HEK293 (cell line): ENCODE data around the gene LDB1.

Experiments
- GFI1B ChIP-seq: fragments of 450-650 bp; formaldehyde crosslinking; IDR thresholded peaks from 2 replicates; pipeline ENCODE4 v1.5.1; 2016; ENCODE audit warnings: missing biosample characterization, missing genetic modification characterization
- HOXC10 ChIP-seq: sonication (generic); formaldehyde crosslinking; IDR thresholded peaks from 2 replicates; pipeline ENCODE4 v1.8.1; 2023; ENCODE audit warnings: mild to moderate bottlenecking, missing genetic modification reagents
- MYNN ChIP-seq: fragments of 450-650 bp; formaldehyde crosslinking; IDR thresholded peaks from 2 replicates; pipeline ENCODE4 v1.5.1; 2016; ENCODE audit warnings: missing biosample characterization, missing genetic modification characterization, borderline replicate concordance
- YY1 ChIP-seq: fragments of 450-650 bp; formaldehyde crosslinking; IDR thresholded peaks from 2 replicates; pipeline ENCODE4 v1.5.1; 2018; ENCODE audit warnings: missing biosample characterization, missing genetic modification characterization
- ZFP41 ChIP-seq: fragments of 450-650 bp; formaldehyde crosslinking; IDR thresholded peaks from 2 replicates; pipeline ENCODE4 v1.5.1; 2016; ENCODE audit warnings: missing biosample characterization, missing genetic modification characterization, borderline replicate concordance
- ZNF292 ChIP-seq: fragments of 450-650 bp; formaldehyde crosslinking; IDR thresholded peaks from 2 replicates; pipeline ENCODE4 v1.5.1; 2016; ENCODE audit warnings: low read depth, missing biosample characterization, missing genetic modification characterization, borderline replicate concordance
- ZNF366 ChIP-seq: fragments of 450-650 bp; formaldehyde crosslinking; conservative IDR thresholded peaks from 2 replicates; pipeline ENCODE4 v1.5.1; 2016; ENCODE audit warnings: missing biosample characterization, missing genetic modification characterization
- ZNF664 ChIP-seq: fragments of 450-650 bp; formaldehyde crosslinking; IDR thresholded peaks from 2 replicates; pipeline ENCODE4 v1.5.1; 2016; ENCODE audit warnings: missing biosample characterization, missing genetic modification characterization
- ZNF701 ChIP-seq: fragments of 450-650 bp; formaldehyde crosslinking; IDR thresholded peaks from 2 replicates; pipeline ENCODE4 v1.5.1; 2016; ENCODE audit warnings: missing biosample characterization, missing genetic modification characterization
- ZSCAN16 ChIP-seq: fragments of 450-650 bp; formaldehyde crosslinking; IDR thresholded peaks from 2 replicates; pipeline ENCODE4 v1.5.1; 2016; ENCODE audit warnings: missing biosample characterization, missing genetic modification characterization
- TF ChIP-seq, protein P1 (sequence below): fragments of 450-650 bp; formaldehyde crosslinking; IDR thresholded peaks from 2 replicates; pipeline ENCODE4 v1.5.1; 2016; ENCODE audit warnings: missing biosample characterization, missing genetic modification characterization, borderline replicate concordance
- TF ChIP-seq, protein P2 (sequence below): fragments of 450-650 bp; formaldehyde crosslinking; IDR thresholded peaks from 2 replicates; pipeline ENCODE4 v1.5.1; 2016; ENCODE audit warnings: missing biosample characterization, missing genetic modification characterization
- TF ChIP-seq, protein P3 (sequence below): fragments of 450-650 bp; formaldehyde crosslinking; IDR thresholded peaks from 2 replicates; pipeline ENCODE4 v1.5.1; 2017; ENCODE audit warnings: missing biosample characterization, missing genetic modification characterization
- TF ChIP-seq, protein P4 (sequence below): fragments of 450-650 bp; formaldehyde crosslinking; IDR thresholded peaks from 2 replicates; pipeline ENCODE4 v1.5.1; 2017; ENCODE audit warnings: missing biosample characterization, mild to moderate bottlenecking, missing genetic modification characterization, moderate library complexity
- TF ChIP-seq, protein P5 (sequence below): fragments of 450-650 bp; formaldehyde crosslinking; IDR thresholded peaks from 2 replicates; pipeline ENCODE4 v1.5.1; 2016; ENCODE audit warnings: missing biosample characterization, missing genetic modification characterization
- TF ChIP-seq, protein P6 (sequence below): fragments of 450-650 bp; formaldehyde crosslinking; conservative IDR thresholded peaks from 2 replicates; pipeline ENCODE4 v1.5.1; 2016; ENCODE audit warnings: low read depth, missing biosample characterization, missing genetic modification characterization
- TF ChIP-seq, protein P7 (sequence below): fragments of 450-650 bp; formaldehyde crosslinking; IDR thresholded peaks from 2 replicates; pipeline ENCODE4 v1.5.1; 2016; ENCODE audit warnings: missing biosample characterization, missing genetic modification characterization
- TF ChIP-seq, protein P8 (sequence below): fragments of 450-650 bp; formaldehyde crosslinking; optimal IDR thresholded peaks from 2 replicates; pipeline ENCODE3; 2016; ENCODE audit warnings: missing biosample characterization, mild to moderate bottlenecking, missing genetic modification characterization
- TF ChIP-seq, protein P9 (sequence below): fragments of 450-650 bp; formaldehyde crosslinking; IDR thresholded peaks from 2 replicates; pipeline ENCODE4 v1.5.0; 2017; ENCODE audit warnings: missing biosample characterization, missing genetic modification characterization, borderline replicate concordance

Gene LDB1

DNA sequence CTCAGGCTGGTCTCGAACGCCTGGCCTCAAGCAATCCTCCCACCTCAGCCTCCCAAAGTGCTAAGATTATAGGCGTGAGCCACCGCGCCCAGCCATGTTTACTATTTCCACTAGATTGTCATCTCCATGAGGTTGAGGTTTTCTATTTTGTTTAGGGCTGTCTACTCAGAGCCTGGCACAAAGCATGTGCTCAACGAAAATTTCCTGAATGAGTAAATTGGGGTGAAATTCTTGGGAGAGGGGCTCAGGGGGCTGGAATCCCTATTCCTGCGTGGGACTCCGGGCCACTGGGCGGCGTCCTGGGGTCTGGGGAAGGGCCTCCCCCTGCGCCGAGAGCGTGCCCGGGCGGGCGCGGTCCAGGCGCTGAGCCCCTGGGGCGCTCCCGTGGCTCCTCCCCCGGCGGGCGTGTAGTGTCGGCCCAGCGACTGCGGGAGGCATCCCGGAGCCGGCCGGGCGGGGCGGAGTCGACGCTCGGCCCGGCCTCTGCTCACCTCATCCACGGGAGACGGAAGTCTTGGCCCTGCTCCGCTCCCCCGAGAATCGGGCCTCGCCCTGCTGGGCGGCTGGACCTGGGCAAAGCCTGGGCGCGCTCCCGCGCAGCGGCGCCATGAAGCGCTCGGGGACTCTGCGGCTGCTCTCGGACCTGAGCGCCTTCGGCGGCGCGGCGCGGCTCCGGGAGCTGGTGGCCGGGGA is 55.2 kb downstream of the LDB1 start, which contains the start of gene HPS6 (continued):
- TF ChIP-seq, protein P1, sequence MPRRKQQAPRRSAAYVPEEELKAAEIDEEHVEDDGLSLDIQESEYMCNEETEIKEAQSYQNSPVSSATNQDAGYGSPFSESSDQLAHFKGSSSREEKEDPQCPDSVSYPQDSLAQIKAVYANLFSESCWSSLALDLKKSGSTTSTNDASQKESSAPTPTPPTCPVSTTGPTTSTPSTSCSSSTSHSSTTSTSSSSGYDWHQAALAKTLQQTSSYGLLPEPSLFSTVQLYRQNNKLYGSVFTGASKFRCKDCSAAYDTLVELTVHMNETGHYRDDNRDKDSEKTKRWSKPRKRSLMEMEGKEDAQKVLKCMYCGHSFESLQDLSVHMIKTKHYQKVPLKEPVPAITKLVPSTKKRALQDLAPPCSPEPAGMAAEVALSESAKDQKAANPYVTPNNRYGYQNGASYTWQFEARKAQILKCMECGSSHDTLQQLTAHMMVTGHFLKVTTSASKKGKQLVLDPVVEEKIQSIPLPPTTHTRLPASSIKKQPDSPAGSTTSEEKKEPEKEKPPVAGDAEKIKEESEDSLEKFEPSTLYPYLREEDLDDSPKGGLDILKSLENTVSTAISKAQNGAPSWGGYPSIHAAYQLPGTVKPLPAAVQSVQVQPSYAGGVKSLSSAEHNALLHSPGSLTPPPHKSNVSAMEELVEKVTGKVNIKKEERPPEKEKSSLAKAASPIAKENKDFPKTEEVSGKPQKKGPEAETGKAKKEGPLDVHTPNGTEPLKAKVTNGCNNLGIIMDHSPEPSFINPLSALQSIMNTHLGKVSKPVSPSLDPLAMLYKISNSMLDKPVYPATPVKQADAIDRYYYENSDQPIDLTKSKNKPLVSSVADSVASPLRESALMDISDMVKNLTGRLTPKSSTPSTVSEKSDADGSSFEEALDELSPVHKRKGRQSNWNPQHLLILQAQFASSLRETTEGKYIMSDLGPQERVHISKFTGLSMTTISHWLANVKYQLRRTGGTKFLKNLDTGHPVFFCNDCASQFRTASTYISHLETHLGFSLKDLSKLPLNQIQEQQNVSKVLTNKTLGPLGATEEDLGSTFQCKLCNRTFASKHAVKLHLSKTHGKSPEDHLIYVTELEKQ (tag by site-specific recombination): no peak
- no peak for TF ChIP-seq ZNF366
- no peak for TF ChIP-seq HOXC10 (CRISPR knock-in tag)
- TF ChIP-seq YY1 (tag by site-specific recombination): 0 out of 2 replicates have a peak, but pooled peaks have one; percentile 22
- TF ChIP-seq, protein P2, sequence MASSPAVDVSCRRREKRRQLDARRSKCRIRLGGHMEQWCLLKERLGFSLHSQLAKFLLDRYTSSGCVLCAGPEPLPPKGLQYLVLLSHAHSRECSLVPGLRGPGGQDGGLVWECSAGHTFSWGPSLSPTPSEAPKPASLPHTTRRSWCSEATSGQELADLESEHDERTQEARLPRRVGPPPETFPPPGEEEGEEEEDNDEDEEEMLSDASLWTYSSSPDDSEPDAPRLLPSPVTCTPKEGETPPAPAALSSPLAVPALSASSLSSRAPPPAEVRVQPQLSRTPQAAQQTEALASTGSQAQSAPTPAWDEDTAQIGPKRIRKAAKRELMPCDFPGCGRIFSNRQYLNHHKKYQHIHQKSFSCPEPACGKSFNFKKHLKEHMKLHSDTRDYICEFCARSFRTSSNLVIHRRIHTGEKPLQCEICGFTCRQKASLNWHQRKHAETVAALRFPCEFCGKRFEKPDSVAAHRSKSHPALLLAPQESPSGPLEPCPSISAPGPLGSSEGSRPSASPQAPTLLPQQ: peak; percentile 48; the same call in 1 of the 2 replicates
- peak; percentile 100 for TF ChIP-seq ZNF664 (tag by site-specific recombination)
- TF ChIP-seq, protein P3, sequence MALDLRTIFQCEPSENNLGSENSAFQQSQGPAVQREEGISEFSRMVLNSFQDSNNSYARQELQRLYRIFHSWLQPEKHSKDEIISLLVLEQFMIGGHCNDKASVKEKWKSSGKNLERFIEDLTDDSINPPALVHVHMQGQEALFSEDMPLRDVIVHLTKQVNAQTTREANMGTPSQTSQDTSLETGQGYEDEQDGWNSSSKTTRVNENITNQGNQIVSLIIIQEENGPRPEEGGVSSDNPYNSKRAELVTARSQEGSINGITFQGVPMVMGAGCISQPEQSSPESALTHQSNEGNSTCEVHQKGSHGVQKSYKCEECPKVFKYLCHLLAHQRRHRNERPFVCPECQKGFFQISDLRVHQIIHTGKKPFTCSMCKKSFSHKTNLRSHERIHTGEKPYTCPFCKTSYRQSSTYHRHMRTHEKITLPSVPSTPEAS (tag by site-specific recombination): 0 out of 2 replicates have a peak, but pooled peaks have one; percentile 19
- no peak for TF ChIP-seq ZSCAN16 (tag by site-specific recombination)
- TF ChIP-seq ZNF292 (tag by site-specific recombination): no peak
- TF ChIP-seq, protein P4, sequence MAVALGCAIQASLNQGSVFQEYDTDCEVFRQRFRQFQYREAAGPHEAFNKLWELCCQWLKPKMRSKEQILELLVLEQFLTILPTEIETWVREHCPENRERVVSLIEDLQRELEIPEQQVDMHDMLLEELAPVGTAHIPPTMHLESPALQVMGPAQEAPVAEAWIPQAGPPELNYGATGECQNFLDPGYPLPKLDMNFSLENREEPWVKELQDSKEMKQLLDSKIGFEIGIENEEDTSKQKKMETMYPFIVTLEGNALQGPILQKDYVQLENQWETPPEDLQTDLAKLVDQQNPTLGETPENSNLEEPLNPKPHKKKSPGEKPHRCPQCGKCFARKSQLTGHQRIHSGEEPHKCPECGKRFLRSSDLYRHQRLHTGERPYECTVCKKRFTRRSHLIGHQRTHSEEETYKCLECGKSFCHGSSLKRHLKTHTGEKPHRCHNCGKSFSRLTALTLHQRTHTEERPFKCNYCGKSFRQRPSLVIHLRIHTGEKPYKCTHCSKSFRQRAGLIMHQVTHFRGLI (tag by site-specific recombination): peak; percentile 95
- TF ChIP-seq, protein P5, sequence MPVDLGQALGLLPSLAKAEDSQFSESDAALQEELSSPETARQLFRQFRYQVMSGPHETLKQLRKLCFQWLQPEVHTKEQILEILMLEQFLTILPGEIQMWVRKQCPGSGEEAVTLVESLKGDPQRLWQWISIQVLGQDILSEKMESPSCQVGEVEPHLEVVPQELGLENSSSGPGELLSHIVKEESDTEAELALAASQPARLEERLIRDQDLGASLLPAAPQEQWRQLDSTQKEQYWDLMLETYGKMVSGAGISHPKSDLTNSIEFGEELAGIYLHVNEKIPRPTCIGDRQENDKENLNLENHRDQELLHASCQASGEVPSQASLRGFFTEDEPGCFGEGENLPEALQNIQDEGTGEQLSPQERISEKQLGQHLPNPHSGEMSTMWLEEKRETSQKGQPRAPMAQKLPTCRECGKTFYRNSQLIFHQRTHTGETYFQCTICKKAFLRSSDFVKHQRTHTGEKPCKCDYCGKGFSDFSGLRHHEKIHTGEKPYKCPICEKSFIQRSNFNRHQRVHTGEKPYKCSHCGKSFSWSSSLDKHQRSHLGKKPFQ: no peak
- TF ChIP-seq, protein P6, sequence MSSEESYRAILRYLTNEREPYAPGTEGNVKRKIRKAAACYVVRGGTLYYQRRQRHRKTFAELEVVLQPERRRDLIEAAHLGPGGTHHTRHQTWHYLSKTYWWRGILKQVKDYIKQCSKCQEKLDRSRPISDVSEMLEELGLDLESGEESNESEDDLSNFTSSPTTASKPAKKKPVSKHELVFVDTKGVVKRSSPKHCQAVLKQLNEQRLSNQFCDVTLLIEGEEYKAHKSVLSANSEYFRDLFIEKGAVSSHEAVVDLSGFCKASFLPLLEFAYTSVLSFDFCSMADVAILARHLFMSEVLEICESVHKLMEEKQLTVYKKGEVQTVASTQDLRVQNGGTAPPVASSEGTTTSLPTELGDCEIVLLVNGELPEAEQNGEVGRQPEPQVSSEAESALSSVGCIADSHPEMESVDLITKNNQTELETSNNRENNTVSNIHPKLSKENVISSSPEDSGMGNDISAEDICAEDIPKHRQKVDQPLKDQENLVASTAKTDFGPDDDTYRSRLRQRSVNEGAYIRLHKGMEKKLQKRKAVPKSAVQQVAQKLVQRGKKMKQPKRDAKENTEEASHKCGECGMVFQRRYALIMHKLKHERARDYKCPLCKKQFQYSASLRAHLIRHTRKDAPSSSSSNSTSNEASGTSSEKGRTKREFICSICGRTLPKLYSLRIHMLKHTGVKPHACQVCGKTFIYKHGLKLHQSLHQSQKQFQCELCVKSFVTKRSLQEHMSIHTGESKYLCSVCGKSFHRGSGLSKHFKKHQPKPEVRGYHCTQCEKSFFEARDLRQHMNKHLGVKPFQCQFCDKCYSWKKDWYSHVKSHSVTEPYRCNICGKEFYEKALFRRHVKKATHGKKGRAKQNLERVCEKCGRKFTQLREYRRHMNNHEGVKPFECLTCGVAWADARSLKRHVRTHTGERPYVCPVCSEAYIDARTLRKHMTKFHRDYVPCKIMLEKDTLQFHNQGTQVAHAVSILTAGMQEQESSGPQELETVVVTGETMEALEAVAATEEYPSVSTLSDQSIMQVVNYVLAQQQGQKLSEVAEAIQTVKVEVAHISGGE: peak; percentile 41; the same call in 1 of the 2 replicates
- TF ChIP-seq, protein P7, sequence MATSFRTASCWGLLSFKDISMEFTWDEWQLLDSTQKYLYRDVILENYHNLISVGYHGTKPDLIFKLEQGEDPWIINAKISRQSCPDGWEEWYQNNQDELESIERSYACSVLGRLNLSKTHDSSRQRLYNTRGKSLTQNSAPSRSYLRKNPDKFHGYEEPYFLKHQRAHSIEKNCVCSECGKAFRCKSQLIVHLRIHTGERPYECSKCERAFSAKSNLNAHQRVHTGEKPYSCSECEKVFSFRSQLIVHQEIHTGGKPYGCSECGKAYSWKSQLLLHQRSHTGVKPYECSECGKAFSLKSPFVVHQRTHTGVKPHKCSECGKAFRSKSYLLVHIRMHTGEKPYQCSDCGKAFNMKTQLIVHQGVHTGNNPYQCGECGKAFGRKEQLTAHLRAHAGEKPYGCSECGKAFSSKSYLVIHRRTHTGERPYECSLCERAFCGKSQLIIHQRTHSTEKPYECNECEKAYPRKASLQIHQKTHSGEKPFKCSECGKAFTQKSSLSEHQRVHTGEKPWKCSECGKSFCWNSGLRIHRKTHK: no peak
- TF ChIP-seq, protein P8, sequence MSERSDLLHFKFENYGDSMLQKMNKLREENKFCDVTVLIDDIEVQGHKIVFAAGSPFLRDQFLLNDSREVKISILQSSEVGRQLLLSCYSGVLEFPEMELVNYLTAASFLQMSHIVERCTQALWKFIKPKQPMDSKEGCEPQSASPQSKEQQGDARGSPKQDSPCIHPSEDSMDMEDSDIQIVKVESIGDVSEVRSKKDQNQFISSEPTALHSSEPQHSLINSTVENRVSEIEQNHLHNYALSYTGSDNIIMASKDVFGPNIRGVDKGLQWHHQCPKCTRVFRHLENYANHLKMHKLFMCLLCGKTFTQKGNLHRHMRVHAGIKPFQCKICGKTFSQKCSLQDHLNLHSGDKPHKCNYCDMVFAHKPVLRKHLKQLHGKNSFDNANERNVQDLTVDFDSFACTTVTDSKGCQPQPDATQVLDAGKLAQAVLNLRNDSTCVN (tag by site-specific recombination): peak; percentile 98
- TF ChIP-seq ZNF701 (tag by site-specific recombination): no peak
- TF ChIP-seq ZFP41 (tag by site-specific recombination): no peak
- TF ChIP-seq, protein P9, sequence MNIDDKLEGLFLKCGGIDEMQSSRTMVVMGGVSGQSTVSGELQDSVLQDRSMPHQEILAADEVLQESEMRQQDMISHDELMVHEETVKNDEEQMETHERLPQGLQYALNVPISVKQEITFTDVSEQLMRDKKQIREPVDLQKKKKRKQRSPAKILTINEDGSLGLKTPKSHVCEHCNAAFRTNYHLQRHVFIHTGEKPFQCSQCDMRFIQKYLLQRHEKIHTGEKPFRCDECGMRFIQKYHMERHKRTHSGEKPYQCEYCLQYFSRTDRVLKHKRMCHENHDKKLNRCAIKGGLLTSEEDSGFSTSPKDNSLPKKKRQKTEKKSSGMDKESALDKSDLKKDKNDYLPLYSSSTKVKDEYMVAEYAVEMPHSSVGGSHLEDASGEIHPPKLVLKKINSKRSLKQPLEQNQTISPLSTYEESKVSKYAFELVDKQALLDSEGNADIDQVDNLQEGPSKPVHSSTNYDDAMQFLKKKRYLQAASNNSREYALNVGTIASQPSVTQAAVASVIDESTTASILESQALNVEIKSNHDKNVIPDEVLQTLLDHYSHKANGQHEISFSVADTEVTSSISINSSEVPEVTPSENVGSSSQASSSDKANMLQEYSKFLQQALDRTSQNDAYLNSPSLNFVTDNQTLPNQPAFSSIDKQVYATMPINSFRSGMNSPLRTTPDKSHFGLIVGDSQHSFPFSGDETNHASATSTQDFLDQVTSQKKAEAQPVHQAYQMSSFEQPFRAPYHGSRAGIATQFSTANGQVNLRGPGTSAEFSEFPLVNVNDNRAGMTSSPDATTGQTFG (tag by site-specific recombination): no peak
- no peak for TF ChIP-seq MYNN (tag by site-specific recombination)
- TF ChIP-seq GFI1B (tag by site-specific recombination): no peak
